H1 (cell line): Measurements from ENCODE around the gene KCNC3. TPM values are rescaled to one million over a fixed set of nuclear protein-coding genes. Genes with fewer than 3 reads are reported as not detected.

ENCODE experiments used
- CHD7 ChIP-seq: fragments of 300-600 bp; sonication (generic); IDR thresholded peaks from 2 replicates; pipeline ENCODE4 v1.7.1; 2012; ENCODE audit warnings: low read length, moderate library complexity, mild to moderate bottlenecking, inconsistent platforms; ENCODE audit not compliant: insufficient replicate concordance
- CTCF ChIP-seq, 3 experiments: IDR thresholded peaks; 1 replicate in 2 of 3; 2 replicates in 1 of 3; pipeline versions ENCODE4 v1.5.1 to v1.6.1; 2011; ENCODE audit warnings: low read length in 3 of 3, mild to moderate bottlenecking in 3 of 3, inconsistent platforms in 2 of 3, low read depth in 1 of 3, moderate library complexity in 1 of 3; ENCODE audit not compliant: insufficient read depth in 1 of 3; ENCODE audit errors: control extremely low read depth in 1 of 3
- EZH2 ChIP-seq: fragments of 200-600 bp; sonication (generic); IDR thresholded peaks from 2 replicates; pipeline ENCODE4 v1.7.1; 2012; ENCODE audit warnings: low read depth, mild to moderate bottlenecking, moderate library complexity, low read length, inconsistent platforms; ENCODE audit not compliant: severe bottlenecking
- KDM4A ChIP-seq: IDR thresholded peaks from one replicate; pipeline ENCODE4 v1.7.1; 2012; ENCODE audit warnings: low read depth, mild to moderate bottlenecking, moderate library complexity, low read length, inconsistent platforms; ENCODE audit not compliant: severe bottlenecking
- RNF2 ChIP-seq: fragments of 200-900, 300-1000 bp; sonication (generic); IDR thresholded peaks from 2 replicates; pipeline ENCODE4 v1.7.1; 2016; ENCODE audit warnings: borderline replicate concordance, low read depth, mild to moderate bottlenecking, antibody characterized with exemption, low read length; ENCODE audit not compliant: poor library complexity, severe bottlenecking; ENCODE audit errors: missing control alignments
- SIN3A ChIP-seq, 2 experiments: IDR thresholded peaks in 1 of 2; conservative IDR thresholded peaks in 1 of 2; 2 replicates each; pipeline ENCODE4 v1.6.1; 2011 to 2012; ENCODE audit warnings: low read length in 2 of 2, improper control_type of control experiment in 1 of 2, low read depth in 1 of 2, mild to moderate bottlenecking in 1 of 2
- TEAD4 ChIP-seq: IDR thresholded peaks from 2 replicates; pipeline ENCODE4 v1.6.1; 2012; ENCODE audit warnings: low read depth, low read length, inconsistent platforms, mixed read lengths
- polyA plus RNA-seq, 7 experiments: library from polyadenylated mRNA; depleted of rRNA in 3 of 7; stranded (reverse) in 5 of 7; unstranded in 2 of 7; fragments of >200 nt in 5 of 7; fragments of 200-250 nt in 2 of 7; gene quantifications; 1 replicate in 5 of 7; 2 replicates in 1 of 7; 4 replicates in 1 of 7; pipeline versions ENCODE4 v1.2.1 to v1.2.3, GENCODE V29; 2011 to 2013; ENCODE audit warnings: missing spikeins in 2 of 7, mixed read lengths in 2 of 7
- total RNA-seq: library from RNA; stranded (reverse); fragmentation: NEBNext Ultra II Directional; extraction: Animal tissue kit (Norgen Biotek cat#: 25700); gene quantifications from 2 replicates; pipeline ENCODE4 v1.2.1, GENCODE V29; 2021

KCNC3 gene
- total and polyA plus RNA-seq, 2 of the 8 experiments (the other 6 are each of a cell fraction or from before 2014, with no cell fraction given): 3.9 to 7.2 TPM

GRCh38 chr19:50340331-50340730 lies 11.2 kb upstream of the KCNC3 start (continued):
- TF ChIP-seq CHD7 (no peak), TEAD4 (no peak), SIN3A (conservative IDR thresholded peaks at IDR 0.05 in 1 of 2, IDR thresholded peaks at IDR 0.05 in 1 of 2; ENCODE audit: low read depth in 1 of 2, low read length in 2 of 2) (no peak), RNF2 (no peak), KDM4A (no peak), CTCF (IDR thresholded peaks at IDR 0.05; ENCODE audit: control extremely low read depth in 1 of 3, insufficient read depth in 1 of 3, low read depth in 1 of 3, low read length in 3 of 3) (no peak), EZH2 (no peak)
- TF ChIP-seq, all 59 proteins: peak for 0
